DMS 273 treated with DMSO at 0.1 percent for 48 hours (cell line): ENCODE results near the gene ARMH3.

Experiments
- DNase-seq: peaks from one replicate; lab custom pipeline; 2025; lab: John Stamatoyannopoulos, UW

ARMH3 gene

DNA sequence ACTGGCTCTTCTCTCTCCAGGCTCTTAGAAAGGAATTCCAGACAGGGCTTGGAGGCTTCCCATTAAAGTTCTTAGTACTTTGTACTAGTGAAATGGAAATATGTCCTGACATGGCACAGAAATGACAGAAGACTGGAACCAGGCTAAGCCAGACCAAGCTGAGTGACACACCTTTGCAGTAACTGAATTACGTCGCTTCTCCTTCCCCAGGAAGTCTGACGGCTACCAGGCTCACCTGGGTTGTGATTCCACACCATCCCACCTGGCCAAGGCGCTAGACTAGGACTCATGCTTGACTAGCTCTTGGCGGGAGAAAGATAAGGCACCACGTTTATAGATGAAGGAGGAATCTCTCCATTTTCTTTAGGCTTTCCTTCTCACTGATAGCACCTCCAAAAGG is 161.7 kb downstream of the ARMH3 start:
- no peak for DNase-seq

DNA sequence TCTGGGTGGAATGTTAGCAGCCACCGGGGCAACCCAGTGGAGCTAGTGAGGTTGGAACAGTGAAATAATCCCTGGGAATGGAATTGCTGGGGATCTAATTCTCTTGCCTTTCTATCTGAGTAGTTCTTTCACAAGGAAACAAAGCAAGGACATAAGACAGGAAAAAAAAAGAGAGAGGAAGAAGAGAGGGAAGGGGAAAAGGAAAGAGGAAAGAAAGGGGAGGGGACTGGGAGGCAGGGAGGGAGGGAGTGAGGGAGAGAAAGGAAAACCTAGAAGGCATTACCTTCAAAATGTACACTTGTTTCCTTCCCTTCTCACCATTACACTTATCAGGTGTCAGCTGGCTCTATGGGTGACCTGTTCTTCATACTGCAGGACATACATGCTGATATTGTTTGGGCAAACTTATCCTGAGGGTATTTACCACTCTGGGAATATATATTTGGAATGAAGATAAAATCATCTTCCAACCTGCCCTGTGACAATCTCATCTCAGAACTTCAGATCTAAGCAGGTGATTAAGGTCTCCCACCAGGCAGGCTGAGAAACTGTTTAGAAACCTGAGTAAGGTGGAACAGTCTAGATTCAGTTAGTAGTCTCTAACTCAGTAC is 162.4 kb downstream of the ARMH3 start:
- DNase-seq = no peak

DNA sequence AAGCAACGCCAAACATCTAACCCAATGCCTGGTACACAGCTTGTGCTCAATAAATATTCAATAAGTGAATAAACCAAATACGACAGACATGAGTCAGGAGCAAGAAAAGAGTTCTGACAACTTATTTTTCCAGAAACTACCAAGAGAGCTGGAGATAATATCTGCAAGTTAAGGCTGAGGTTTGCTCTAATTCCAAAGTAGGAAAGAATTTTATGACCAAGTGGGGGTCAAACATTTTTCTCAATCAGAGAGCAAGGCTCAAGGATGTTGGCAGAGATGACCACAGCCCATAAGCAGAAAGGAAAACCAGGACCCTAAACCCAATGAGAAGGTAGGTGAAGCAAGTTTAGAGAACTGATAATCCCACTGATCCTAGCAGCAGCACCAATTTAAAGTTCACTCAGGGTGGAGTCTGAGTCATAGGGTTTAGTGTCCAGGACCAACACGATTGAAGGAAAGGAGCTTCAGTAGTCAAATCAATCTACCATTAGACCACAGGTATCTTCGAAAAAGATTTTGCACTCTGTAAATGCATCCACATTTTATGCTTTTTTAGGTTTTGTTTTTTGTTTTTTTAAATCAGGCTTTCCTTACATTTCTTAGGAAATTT is 163.1 kb downstream of the ARMH3 start:
- DNase-seq = no peak

DNA sequence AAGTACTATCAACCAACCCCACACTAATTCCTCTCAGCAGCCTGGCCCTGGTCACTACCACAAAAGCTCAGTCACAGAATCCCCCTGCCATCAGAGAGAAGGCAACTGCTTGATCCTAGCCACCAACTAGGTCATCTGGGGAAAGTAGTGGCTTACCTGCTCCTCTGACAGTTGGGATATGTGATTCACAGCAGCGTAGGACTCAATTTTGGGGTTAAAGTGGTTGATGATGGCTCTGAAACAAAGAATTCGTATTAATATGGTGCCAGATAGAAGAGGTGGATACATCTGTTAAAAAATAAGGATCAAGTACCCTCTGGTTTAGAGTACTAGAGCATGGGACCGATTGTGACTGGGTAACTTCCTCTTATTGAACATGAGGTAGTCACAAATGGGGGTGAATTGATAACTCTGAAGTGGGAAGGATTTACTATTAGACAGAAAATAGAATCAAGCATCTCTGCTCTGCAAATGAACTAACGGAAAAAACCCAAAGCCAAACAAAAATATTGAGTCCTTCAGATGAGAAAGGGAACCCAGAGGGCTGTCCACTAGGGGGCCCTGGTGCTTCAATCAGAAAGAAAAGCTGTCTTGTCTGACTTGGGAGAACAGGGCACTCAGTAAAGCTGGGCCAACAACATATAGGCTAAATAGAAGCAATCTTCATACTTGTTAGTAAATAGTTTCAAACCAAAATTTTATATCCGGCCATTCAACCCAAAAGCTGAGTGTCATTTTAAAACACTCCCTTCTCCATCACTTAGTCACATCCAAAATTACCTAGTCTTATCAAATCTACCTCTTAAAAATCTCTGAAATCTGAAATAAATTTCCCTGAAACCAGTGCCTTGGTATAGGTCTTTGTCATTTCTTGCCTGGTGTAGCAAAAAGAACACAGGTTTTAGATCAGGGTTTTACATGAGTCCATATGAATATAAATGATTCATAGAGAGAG is 166.4 kb downstream of the ARMH3 start:
- peak; percentile 1 for DNase-seq

DNA sequence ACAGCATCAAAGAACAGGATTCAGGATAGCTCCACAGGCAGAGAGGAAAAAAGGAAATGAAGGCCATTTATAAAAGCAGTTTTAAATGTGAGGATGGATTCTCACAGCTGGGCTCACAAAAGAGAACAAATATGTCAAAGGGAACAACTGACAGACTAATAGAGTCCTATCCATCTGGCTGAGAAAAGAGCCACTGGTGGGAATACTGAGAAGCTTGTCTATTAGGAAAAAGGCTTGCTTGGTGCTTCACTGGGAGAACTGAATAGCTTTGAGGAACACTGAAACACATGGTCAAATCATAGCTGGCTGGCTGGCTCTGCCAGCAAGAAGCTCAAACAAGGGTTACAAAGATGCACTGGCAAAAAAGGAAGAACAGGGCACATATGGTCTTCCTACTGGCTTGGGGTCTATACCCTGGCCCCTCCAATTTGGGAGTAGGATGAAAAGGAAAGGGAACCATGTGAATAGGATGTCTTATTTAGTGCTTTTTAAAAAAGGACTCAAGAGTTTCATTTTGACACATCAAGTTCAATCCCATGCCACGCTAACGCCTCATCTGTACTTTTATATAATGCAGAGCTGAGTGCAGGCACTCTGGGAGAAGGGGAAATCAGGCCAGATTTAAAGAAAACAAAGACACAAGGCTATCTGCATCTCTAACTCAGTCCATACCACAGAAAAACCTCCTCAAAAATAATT is 167.6 kb downstream of the ARMH3 start:
- no peak for DNase-seq

DNA sequence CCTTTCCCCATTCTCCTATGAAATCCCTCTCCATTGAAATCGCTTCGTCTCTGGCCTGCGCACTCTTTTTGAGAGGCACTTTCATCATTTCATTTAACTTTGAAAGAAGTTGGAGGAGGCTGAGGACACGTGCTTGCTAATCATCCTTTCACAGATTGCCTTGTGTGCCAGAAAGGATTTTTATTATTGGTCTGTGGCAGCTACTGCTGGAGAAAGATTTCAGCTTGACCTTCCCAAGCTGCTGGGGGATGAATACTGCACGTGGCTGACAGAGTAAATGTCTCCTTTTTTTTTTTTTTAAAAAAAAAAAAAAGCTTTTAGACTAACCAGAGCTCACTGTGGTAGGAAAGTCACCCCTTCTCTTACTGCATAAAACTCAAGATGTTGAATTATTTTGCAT is 168.2 kb downstream of the ARMH3 start:
- DNase-seq = no peak

DNA sequence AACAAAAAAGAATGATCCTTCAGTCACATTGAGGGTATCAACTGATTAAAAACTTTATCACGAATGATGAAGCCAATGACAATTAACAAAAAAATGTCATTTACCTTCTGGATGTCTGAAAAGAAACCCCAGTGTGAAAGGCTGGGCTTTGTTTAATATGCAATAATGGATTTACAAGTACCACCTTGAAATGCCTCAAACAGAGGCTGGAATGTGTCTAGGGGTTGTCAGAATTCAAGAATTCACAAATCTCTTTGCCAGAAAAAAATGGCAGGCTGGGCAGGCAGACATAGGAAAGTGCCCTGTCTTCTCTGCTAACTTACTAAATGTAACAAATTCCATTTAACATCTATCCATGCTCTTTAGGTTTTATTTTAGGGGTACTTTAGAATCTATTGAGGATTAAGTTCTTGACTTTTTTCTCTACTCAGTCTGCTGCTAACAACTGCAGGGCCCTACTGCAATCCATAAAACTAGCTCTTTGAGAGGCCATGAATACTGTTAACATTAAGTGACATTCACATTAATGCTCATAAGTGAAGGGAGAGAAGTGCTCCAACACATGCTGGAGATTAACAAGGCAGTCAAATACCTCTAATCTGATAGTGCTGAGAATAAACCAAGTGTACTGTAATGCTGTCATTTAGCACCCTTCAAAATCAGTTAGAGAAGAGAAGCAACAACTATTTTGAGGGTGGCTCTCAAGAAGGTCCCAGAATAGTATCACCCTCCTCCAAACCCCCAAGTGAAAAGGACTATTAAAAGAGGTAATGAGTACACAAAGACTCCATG is 169.3 kb downstream of the ARMH3 start:
- DNase-seq = no peak

DNA sequence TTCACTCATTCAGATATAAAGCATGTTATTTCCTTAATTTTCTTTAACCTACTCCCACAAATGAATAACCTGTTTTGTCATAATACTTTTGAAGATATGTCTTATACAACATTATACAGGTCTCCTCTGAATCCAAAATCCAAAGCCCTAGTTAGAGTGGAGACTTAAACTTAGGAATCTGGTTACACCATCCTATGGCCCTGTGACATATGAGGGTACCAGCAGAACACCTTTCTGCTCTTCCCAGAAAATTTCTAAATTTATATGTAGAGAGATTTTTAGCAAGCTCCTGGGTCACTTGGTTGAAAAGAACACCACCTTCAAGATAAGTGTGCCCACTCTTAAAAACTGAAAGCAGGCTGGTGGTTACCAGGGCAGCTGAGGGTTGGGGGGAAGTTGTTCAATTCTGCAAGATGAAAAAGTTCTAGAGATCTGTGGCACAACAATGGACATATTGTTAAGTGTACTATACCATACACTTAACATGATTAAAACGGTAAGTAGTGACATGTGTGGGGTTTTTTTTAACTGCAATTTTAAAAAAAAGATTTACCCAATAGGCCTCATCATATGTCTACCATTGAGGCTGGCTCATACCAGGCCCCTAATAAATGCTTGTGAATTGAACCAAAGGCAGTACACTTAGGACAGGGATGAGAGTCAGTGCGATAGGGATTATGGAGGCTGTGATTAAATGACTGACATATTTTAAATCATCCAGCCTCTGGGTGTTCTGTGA is 174.8 kb downstream of the ARMH3 start:
- DNase-seq = no peak

DNA sequence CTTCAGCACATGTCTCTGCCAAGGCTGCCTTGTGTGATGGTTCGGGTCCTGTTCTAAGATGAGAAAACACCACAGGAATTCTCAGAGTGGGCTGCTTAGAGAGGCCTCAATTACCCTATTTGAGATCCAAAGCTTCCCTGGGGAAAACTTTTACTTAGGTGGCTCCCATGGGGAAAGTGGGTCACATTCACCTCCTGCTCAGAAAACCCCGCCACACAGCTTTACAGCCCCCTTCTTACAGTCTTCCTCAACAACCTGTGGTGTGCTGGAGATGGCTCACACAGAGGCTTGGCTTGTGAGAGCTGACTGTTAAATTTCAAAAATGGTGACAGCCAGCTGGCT is 175.8 kb downstream of the ARMH3 start:
- DNase-seq = no peak

DNA sequence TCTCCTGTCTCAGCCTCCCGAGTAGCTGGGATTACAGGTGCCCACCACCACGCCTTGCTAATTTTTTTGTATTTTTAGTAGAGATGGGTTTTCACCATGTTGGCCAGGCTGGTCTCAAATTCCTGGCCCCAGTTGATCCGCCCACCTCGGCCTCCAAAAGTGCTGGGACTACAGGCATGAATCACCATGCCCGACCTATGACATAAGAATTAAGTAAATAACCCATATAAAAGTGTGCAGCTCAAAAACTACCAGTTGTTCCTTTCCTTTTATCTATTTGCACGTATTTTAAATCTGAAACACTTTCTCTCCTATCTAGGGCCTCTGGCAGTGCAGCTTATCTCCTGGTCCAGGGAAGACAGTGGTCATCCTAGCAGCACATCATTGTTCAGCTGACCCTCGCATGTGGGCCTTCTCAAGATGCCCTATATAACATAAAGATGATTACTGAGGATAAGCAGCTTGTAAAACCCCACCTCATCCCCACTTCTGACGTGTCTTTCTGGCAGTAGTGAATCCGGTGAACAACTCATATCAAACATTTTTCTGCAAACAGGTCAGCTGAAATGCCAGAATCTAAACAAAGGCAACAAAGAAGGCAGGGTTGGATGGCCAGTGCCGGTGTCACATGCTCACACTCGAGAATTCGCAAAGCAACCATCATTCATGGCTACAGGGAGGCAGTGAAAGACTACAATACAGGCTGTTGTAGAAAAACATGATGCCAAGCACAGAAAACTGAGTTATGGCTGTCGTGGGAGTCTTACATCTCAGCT is 176.3 kb downstream of the ARMH3 start:
- no peak for DNase-seq

DNA sequence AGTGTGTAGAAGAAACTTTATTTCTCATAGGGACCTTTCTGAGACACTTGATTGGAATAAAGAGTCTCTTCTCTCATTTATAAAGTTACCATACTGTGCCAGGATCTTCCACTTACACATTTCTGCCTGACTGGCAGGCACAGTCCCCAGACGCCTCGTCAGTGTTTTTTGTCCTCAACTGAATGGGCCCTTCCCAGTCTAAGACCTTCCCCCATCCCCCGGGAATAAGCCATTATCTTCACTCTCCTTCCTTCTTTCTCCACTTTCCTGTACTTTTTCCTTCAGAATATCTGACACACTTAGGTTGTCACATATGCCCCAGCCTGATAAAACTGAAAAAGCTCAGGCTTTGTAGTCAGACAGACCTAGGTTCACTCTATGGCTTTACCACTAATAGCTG is 177.1 kb downstream of the ARMH3 start:
- no peak for DNase-seq

DNA sequence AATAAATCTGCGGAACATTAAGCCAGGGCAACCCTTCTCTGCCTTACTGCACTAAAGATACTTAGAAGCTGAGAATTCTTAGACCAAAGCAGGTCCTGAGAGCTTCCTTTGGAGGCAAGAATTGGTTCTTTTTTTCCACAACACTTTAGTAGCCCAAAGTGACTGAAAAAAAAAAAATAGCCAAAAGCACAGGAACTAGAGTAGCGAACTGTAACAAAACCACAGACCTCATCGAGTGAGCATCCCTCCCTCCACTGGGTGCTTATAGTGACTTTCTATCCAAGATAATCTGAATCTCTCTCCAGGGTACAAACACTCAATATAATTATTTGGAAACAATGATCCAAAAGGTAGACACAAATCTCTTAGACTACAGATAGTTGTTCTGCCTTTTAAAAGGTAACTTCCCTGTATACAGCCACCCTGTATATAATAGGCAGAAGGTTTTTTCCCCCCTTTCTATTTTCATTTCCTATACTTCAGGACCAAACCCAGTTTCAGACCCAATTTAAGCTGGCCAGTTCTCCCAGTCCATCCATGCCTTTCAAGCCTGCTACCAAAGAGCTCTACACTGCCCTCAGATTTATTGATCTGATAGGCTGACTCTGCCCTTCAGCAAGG is 180.8 kb downstream of the ARMH3 start:
- no peak for DNase-seq

DNA sequence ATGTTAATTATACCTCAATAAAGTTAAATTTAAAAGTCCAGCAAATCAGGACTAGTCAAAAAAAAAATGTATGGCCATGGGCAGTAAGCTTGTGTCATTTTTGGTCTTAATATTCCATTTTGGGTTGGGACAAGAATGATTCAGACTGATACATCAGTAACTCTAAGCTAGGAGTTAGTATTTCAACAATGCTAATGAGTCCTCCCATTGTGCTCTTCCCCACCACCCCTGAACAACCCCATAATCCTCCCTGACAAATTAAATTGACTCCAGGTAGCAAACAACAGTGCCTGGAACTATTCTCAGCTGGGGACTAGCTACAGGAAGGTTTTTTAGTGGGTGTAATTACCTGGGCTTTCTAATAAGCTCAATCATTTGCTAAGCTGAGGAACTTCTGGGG is 181.7 kb downstream of the ARMH3 start:
- DNase-seq = no peak

DNA sequence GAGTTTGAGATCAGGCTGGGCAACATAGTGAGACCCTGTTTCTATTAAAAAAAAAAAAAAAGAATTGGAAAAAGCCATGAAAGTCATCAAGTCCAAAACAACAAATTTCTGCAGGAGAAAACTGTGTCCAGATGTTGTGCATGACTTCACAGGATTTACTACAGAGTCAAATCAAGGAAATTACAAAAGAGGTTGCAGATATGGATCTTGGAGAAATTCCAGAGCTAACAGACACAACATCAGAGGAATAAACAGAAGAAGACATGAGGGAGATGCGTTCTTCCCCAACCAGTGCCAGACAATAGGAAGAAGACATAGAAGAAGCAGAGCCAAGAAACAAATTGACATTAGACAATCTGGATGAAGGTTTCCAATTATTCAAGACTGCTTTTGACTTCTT is 188.0 kb downstream of the ARMH3 start:
- no peak for DNase-seq

DNA sequence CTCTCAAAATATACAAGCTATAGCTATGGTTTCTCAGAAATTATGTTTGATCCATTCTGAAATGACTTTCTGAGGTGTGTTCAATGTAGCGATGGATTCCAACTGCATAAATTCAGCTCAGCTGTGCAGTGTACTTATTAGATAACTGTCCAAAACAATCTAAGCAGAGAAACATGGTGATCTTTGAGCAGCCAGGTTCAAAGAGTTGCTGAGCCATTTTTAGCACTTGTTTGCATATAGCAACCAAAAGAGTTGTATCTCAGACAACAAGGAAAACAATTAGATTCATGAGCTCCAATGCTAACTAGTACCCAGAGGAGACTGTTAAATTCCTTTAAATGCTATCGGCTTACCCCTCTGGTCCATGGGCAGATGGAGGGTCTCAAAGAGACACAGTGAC is 196.4 kb downstream of the ARMH3 start:
- DNase-seq = no peak

DNA sequence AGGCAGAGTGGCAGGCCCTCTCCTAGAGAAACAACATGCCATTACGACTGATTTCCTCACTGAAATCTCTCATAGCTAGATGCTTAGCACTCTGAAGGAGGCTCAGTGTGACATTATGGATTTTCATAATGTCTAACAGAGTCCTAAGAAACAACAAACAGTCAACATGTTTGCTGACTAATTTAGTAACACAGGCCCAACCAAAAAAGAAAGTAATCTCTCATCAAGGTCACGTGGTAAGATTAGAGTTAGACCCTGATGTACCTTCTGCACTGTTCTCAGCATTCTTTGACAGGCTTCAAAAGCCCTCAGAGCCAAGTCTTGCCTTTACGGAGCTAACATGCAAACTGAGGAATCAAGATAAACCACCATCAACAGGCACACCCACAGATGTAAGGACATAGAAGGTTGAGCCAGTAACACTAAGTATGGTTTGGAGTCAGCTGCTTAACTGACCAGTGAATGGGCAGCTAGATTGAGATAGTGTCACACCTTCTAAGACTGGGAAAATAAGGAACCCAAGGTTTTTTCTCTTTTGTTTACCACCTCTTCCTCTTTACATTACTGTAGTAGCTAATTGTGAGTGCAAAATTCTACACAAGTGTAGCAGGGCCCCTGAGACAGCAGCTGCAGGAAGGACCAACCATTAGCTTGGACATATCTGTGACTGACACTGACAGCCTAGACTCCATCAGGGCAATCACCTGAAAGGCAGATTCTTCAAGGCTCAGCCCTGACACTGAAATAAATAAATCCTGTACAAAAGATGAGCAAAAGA is 197.1 kb downstream of the ARMH3 start:
- DNase-seq = no peak

DNA sequence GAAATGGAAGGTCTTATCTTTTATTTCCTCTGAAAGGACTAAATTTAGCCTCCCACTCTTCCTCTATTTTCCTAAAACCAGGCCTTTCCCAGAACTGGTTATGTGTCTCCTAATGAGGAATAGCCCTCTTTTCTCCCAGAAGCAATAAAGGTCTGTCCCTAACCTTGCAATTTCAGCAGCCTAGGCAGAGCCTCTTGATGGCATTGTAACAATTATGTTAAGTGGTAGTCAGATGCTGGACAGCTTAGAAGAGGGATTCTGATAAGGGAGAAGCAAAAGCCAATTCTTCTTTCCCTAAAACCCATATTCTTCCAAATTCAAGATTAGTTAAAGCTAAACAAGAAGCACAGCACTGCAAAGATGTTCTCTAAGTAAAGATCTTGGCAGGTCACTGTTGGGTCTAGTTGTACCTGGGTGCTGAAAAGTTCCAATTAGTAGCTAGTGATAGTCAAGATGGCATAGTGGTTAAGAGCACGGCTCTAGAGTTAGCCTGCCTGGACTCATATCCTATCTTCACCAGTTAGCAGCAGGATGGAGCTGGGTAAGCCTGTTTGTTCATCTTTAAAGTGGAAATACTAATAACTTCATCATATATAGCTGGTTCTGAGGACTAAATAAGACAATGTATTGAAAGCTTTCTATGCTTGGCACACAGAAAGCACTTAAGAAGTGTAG is 198.0 kb downstream of the ARMH3 start:
- no peak for DNase-seq

DNA sequence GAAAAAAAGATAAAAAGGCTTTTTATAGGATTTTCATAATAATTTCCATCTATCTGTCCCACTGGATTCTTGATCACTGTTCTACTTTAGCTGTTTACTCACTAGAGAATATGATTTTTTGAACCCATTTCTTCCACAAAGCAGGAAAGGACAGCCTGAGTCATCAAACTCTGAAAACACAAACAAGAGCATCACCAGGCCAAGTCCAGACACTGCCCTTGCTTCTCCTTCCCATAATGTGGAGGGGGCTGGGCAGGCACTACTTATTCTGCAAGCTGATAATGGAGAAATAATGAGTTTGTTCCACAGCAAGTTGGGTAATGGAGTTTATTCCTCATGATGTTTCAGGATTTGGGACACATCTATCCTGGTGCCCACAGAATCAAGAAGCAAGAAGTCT is 199.3 kb downstream of the ARMH3 start:
- DNase-seq = no peak
